ENCODE data around the gene EID2B. TPM values are rescaled to one million over a fixed set of nuclear protein-coding genes. Genes with fewer than 3 reads are reported as not detected.

Gene EID2B
- total RNA-seq, 1 experiment from 2014 or later: 2.2 TPM

DNA sequence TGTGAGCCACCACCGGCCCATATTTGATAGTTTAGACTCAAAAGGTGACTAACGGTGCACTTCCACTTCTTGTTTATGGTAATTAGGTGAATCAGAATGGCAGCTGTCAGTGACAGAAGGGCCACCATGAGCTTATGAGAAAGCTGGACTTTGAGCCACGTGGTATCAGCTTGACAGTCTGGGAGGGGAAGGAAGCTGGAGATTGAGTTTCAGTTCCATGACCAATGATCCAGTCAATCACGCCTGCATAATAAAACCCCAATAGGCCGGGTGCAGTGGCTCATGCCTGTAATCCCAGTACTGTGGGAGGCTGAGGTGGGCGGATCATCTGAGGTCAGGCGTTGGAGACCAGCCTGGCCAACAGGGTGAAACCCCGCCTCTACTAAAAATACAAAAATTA lies 8.2 kb downstream of the EID2B start:
- Histone ChIP-seq H3K4me2 (ENCODE audit: insufficient read depth, insufficient read length, low read length) (no peak overlapping the region), H3K4ac (ENCODE audit: low read depth, low read length) (no peak overlapping the region), H3K27ac (ENCODE audit: insufficient read length, low read depth, low read length) (no peak overlapping the region), H3K23me2 (ENCODE audit: insufficient read length, low read depth, low read length, poor library complexity, severe bottlenecking) (no peaks in the 10 kb centered on the region), H3K18ac (ENCODE audit: insufficient read length, low read depth, low read length) (no peak overlapping the region), H4K8ac (replicated peaks; ENCODE audit: insufficient read length, low read depth, low read length) (no peak overlapping the region), H2BK15ac (ENCODE audit: low read depth, low read length) (no peak overlapping the region), H3K79me1 (ENCODE audit: insufficient read depth, low read depth, low read length, poor library complexity, severe bottlenecking) (no peaks in the 10 kb centered on the region), H3K4me1 (ENCODE audit: insufficient read depth, low read length) (no peaks in the 10 kb centered on the region), H3K9ac (ENCODE audit: extremely low read depth, insufficient read length, low read length) (no peak overlapping the region), H3K14ac (ENCODE audit: insufficient read depth, low read length) (no peak overlapping the region), H3K9me3 (ENCODE audit: control insufficient read depth, low read depth, low read length) (no peaks in the 10 kb centered on the region), H4K5ac (ENCODE audit: insufficient read length, low read depth, low read length) (no peak overlapping the region), H2AFZ (ENCODE audit: low read length) (no peak overlapping the region), H2BK120ac (ENCODE audit: low read depth, low read length, poor library complexity, severe bottlenecking) (no peak overlapping the region), H3K56ac (ENCODE audit: insufficient read length, low read depth, low read length) (no peak overlapping the region), H3K23ac (ENCODE audit: insufficient read length, low read depth, low read length) (no peak overlapping the region), H3K79me2 (ENCODE audit: insufficient read depth, low read length) (no peaks in the 10 kb centered on the region), H3K27me3 (ENCODE audit: insufficient read depth, low read length) (no peaks in the 10 kb centered on the region), H2BK5ac (ENCODE audit: insufficient read length, low read length) (no peak overlapping the region), H3T11ph (ENCODE audit: low read length) (no peak overlapping the region), H4K91ac (ENCODE audit: insufficient read length, low read depth, low read length) (no peak overlapping the region), H2AK5ac (ENCODE audit: insufficient read length, low read length) (no peak overlapping the region), H4K20me1 (ENCODE audit: control insufficient read depth, insufficient read depth, insufficient read length) (no peaks in the 10 kb centered on the region), H2BK12ac (ENCODE audit: insufficient read length, low read depth, low read length) (no peak overlapping the region), H2BK20ac (ENCODE audit: low read depth, low read length, poor library complexity, severe bottlenecking) (no peak overlapping the region)
- Mint-ChIP-seq H3K4me1 (peaks cover 0 to 2% of the 10 kb centered on the region in 2 experiments; a peak in 1 of 4 replicates), H3K27ac (no peak overlapping the region), H3K27me3 (ENCODE audit: low read depth) (no peaks in the 10 kb centered on the region), H3K36me3 (ENCODE audit: insufficient read depth in 1 of 3, low read depth in 3 of 3) (peaks cover 9 to 27% (median 21%) of the 10 kb centered on the region in 3 experiments; a peak in 6 of 7 replicates), H3K4me3 (no peak overlapping the region), H3K9me3 (no peaks in the 10 kb centered on the region)
- no CpG with 5 or more reads among the region's 8 CpGs for WGBS (ENCODE audit: extremely low coverage, insufficient read length, low lambda C conversion rate)
- TF ChIP-seq, protein P1, sequence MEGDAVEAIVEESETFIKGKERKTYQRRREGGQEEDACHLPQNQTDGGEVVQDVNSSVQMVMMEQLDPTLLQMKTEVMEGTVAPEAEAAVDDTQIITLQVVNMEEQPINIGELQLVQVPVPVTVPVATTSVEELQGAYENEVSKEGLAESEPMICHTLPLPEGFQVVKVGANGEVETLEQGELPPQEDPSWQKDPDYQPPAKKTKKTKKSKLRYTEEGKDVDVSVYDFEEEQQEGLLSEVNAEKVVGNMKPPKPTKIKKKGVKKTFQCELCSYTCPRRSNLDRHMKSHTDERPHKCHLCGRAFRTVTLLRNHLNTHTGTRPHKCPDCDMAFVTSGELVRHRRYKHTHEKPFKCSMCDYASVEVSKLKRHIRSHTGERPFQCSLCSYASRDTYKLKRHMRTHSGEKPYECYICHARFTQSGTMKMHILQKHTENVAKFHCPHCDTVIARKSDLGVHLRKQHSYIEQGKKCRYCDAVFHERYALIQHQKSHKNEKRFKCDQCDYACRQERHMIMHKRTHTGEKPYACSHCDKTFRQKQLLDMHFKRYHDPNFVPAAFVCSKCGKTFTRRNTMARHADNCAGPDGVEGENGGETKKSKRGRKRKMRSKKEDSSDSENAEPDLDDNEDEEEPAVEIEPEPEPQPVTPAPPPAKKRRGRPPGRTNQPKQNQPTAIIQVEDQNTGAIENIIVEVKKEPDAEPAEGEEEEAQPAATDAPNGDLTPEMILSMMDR (conservative IDR thresholded peaks at IDR 0.05): no peak
- no peak for DNase-seq
